SIG-M5 treated with dmso at 0.1 percent for 504 hours (cell line): ENCODE measurements around the gene ALOX5AP.
A peak's percentile ranks its signal among the peaks of the same experiment; 100 is the strongest.

Source experiments
- DNase-seq: peaks from one replicate; lab custom pipeline; 2025; ENCODE audit not compliant: unreplicated experiment; lab: John Stamatoyannopoulos, UW

Gene ALOX5AP

GRCh38 chr13:30735025-30735871, at the start of gene ALOX5AP:
Gene ALOX5AP, plus strand, starts transcription at chr13:30735543. Its CDS starts 63 bp downstream, at chr13:30735606.
- DNase-seq, result peak; percentile 91

- no peak for DNase-seq
Observed at GRCh38 chr13:30685987-30686386, 49.4 kb upstream of the ALOX5AP start.

DNA sequence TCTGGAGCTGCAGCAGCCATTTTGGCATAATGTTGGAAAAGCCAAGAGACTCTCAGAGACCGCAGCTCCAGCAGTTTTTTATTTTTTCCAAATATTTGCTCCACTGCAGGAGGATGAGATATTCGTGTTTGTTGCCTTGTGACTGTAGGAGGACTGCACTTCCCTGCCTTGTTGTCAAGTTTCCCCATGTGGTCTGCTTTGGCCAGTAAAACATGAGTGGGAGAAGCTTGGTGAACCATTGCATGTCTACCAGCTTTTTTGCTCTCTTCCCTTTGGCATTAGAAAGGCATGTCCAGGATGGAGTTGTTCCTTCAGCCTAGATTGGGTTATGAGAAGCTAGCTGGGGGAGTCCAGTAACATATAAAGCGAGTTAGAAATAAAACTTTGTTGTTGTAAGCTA, 47.7 kb upstream of the ALOX5AP start:
- no peak for DNase-seq

DNA sequence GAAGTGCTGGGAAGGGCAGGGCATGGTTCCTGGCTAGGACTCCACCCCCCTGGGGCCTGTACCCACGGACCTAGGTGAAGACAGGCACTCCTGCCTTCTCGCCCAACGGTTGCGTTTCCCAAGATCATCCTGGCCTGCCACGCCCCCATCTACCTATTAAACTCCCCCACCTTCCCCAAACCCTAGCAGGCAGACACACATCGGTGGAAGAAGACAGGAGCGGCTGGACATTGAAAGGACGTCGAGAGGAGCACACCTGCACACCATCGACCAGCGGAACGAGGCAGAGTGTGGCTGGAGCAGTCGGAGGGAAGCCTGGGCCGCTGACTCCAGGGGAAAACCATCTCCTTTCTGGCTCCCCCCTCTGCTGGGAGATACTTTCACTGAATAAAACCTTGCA, 45.6 kb upstream of the ALOX5AP start:
- DNase-seq, result no peak

DNA sequence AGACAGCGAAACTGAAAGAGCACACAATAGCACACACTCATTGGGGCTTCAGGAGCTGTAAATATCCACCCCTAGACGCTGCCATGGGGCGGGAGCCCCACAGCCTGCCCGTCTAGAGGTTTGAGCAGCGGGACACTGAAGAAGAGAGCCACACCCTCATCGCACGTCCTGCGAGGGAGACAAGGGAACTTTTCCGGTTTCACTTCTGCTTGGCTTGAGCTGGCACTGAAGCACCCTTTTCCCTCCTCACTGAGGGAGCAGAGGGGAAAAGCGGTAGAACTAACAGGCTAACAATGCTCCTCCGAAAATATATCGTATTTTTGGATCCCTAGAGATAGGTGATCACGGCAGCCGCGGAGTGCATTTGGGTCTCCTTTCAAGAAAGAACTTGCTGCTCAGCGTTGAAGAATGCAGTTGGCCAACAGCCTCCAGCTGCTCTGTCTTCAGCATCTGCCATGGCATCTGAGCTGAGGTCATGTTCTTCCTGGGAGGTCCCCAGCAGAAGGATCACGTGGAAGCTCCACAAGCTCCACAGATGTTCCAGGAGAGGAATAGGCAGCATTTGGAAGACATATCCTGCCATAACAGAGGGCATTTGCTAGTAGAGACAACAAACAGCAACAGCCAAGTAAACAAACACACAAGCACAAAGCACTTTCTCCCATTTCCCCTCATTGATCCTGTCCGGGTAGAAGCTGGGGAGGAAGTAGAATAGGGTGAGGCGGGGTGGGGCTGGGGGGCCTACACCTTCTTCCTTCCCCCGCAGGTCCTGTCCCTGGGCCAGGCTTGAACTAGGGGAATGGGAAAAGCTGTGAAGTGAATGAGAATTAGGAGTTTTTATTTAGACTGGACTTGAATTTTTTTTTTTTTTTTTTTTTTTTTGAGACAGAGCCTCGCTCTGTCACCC, 44.8 kb upstream of the ALOX5AP start:
- DNase-seq, result peak; percentile 90

GRCh38 chr13:30692113-30692512, 43.2 kb upstream of the ALOX5AP start:
- DNase-seq, result no peak

GRCh38 chr13:30696278-30697176, 38.8 kb upstream of the ALOX5AP start:
- DNase-seq, result peak; percentile 77

GRCh38 chr13:30697177-30697953, 38.0 kb upstream of the ALOX5AP start:
- no peak for DNase-seq

- DNase-seq, result no peak
Observed at GRCh38 chr13:30697996-30698401, 37.3 kb upstream of the ALOX5AP start.

GRCh38 chr13:30698488-30699005, 36.8 kb upstream of the ALOX5AP start:
- no peak for DNase-seq

GRCh38 chr13:30700364-30700763, 35.0 kb upstream of the ALOX5AP start:
- peak; percentile 20 for DNase-seq

DNA sequence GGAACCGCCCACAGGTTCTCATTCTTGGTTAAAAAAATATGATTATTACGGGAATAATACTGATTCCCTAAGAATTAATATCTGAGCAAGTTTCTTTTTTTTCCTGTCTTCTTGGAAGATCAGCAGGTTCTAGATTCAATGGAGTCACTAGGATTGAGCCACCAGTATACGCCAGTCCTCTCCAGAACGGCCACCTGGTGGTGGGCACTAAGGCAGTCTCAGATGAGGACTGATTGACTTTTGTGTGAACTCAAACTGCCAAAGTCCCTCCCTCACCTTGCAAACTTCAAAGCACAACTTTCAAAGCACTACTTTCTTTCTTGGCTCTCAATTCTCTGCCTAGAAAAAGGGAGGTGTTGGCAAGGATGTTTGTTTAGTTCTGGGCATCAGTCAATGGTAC, 33.3 kb upstream of the ALOX5AP start:
- no peak for DNase-seq

DNA sequence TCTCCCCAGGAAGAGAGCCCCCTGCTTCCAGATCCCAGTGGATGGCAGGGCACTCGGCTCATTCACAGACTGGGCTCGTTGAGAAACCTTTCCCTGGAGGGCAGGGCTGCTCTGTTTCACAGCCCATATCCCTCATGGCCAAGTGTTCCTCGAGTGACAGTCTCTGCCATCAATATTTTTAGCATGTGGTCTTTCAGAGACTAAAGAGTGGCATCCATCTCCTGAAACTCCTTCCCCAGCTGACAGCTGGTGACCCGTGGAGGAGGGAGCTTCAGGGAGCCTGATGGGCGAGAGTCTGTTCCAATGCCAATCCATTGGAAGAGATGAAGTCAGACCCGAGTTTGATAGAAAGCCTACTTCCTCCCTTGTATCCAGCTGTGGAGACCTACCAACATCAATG, 30.7 kb upstream of the ALOX5AP start:
- DNase-seq, result no peak

GRCh38 chr13:30705680-30706079, 29.7 kb upstream of the ALOX5AP start:
- DNase-seq, result no peak

DNA sequence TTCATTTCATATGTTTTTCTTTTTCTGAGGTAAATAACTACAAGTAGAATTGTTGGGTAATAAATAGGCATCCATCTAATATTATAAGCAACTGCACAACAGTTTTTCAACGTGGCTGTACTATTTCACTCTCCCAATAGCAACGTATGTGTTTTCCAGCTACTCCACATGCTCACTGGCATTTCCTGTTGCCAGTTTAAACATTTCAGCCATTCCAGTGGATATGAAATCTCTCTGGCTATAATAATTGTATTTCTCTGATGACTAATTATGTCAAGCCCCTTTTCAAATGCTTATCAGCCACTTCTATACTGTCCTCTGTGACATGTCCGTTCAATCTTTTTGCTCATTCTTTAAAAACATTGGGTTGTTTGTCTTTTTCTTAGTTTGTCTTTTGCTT, 26.8 kb upstream of the ALOX5AP start:
- no peak for DNase-seq

DNA sequence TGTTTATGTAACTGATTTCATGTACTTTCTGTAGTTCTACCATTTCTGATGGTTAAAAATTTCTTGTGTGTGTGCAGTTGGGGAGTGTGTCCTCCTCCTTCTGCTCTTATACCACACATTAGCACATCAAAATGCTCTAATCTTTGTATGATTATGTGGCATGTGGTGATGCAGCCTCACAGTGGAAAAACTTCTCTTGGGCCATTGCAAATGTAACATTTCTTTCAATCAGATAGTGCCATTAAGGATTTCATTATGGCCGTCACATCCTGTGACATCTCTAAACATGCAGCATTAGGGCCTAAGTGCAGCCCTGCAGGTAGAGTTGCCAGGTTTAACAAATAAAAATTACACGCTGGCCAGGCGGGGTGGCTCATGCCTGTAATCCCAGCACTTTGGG, 24.9 kb upstream of the ALOX5AP start:
- no peak for DNase-seq

GRCh38 chr13:30711375-30711774, 24.0 kb upstream of the ALOX5AP start:
- peak; percentile 46 for DNase-seq

DNA sequence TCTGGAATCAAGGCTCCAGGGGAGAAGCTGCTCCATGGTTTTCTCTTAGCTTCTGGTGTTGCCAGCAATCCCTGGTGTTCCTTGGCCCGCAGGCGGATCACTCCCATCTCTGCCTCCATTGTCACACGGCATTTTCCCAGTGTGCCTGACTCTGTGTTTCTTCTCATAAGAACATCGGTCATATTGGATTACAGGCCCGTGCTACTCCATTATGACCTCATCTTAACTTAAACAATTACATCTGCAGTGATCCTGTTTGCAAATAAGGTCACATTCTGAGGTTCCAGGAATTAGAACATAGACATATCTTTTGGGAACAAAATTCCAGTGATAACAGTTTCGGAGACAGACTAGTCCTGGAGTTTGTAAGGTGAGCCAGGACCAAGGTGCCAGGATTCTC, 23.5 kb upstream of the ALOX5AP start:
- DNase-seq, result no peak

DNA sequence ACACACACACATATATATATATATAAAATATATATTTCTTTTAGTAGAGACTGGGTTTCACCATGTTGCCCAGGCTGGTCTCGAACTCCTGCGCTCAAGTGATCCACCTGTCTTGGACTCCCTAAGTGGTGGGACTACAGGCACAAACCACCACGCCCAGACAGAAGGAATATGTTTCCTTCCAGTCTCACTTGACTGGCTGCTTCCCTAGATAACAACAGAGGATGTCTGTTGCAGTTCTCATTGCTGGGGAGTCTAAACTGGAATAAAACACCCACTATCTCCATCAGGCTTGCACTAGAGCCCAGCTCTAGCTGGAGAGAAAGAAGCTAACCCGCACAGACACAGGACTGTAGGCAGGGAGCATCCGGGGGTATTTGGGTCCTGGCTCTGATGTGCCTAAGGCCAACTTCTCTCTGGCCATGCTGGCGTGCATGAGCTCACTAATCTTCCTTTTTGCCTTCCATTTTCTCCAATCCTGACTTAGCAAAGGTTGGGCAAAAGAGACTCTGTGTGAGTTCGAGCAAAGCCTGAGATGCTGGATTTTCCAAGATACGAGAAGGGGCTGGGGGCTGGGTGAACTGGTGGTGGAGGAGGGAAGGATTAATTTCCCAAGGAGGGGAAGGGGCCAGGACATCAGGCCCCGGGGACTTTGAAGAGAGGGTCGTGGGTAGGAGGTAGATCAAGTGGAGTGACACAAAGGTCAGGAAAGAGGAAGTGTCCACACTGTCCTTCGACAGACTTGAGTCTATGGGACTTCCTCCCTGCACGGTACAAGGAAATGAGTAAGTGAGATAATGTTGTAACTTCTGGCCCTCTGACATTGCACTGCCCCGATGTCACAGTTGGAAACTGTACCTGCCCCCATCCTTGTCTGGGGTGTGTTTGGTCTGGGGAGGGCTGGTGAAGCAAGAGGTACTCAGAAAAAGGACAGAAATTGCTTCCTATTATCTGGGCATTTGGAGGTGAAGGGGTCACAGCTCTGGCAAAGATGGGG, 22.5 kb upstream of the ALOX5AP start:
- DNase-seq, result peak; percentile 98
